ENCODE data around the gene GFI1B. TPM values are rescaled to one million over a fixed set of nuclear protein-coding genes. Genes with fewer than 3 reads are reported as not detected.
"Not testable (repeated sequence)": the region's sequence is repeated elsewhere in the genome, so short reads cannot be mapped to it uniquely, and the experiment has no call there.

GFI1B gene
- total RNA-seq, 8 experiments from 2014 or later = 0.09 to 0.85 (median 0.13) TPM; not detected in 2

DNA sequence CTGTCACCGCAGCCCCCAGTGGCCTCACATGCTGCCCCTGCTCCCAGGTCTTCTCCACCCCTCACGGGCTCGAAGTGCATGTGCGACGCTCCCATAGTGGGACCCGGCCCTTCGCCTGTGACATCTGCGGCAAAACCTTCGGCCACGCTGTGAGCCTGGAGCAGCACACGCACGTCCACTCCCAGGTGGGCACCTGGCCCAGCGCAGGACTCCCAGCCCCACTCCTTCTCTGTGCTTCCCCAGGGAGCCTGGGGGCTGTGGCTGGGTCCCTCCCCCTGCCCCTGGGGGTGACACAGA lies 10.5 kb downstream of the GFI1B start:
- Histone ChIP-seq H3K4me1 (replicated peaks in 1 of 2) (peaks cover 0 to 5% of the 10 kb centered on the region in 2 donors), H3K27ac (no peak overlapping the region), H3K4me3 (no peak overlapping the region)
- 76% methylated on average over 5 of the region's 13 CpGs; no CpG with 5 or more reads in 9 of the 10 experiments for WGBS, 10 experiments
- ATAC-seq (replicated peaks in 6 of 8) = no peak
- in situ Hi-C loops (cut with MboI; ENCODE audit: low pct_unique_long_range_greater_than_20kb in 2 of 9, low sequenced_read_pairs in 9 of 9, unreplicated experiment in 9 of 9) = no loop called here

DNA sequence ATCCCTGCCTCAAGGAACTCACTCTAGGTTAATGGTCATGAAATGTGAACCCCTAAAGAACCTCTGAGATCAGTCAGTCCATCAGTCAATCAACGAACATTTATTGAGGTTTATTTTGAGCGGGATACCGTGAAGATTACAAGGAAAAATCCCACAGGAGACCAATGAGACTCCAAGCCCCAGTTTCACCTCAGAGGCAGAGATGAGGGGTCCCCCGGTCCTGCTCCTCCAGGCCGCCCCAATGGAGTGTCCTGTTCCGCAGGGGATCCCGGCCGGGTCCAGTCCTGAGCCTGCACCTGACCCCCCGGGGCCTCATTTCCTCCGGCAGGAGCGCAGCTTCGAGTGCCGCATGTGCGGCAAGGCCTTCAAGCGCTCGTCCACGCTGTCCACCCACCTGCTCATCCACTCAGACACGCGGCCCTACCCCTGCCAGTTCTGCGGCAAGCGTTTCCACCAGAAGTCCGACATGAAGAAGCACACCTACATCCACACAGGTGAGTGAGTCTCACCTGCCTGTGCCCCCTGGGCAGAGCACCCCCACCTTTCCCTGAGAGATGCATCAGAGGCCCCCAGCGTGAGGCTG lies 11.0 kb downstream of the GFI1B start:
- H3K4me1 ChIP-seq (replicated peaks in 1 of 2) = peaks cover 4 to 5% of the 10 kb centered on the region in 2 donors
- in situ Hi-C loops (cut with MboI; ENCODE audit: low pct_unique_long_range_greater_than_20kb in 2 of 9, low sequenced_read_pairs in 9 of 9, unreplicated experiment in 9 of 9) = no loop called here
- H3K4me3 ChIP-seq = no peak overlapping the region
- WGBS, 10 experiments = 20 to 91% (median 79%) methylated on average over 1 to 9 of the region's 23 CpGs; no CpG with 5 or more reads in 2 of the 10 experiments
- no peak overlapping the region for H3K27ac ChIP-seq
- ATAC-seq (replicated peaks in 6 of 8) = no peak

DNA sequence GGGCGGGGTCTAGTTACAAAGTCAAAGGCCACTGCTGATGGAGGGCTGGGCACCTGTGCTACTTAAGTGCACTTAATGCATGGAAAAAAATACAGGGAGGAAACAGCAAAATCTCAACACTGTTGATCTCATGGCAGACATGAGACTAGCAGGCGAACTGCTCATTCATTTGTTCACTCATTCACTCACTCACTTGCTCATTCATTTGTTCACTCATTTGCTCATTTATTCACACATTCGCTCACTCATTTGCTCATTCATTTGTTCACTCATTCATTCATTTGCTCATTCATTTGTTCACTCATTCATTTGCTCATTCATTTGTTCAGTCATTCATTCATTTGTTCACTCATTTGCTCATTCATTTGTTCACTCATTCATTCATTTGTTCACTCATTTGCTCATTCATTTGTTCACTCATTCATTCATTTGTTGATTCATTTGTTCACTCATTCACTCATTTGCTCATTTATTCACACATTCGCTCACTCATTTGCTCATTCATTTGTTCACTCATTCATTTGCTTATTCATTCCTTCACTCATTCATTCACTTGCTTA lies 11.6 kb downstream of the GFI1B start:
- H3K4me1 ChIP-seq (replicated peaks in 1 of 2); in situ Hi-C loops (cut with MboI; ENCODE audit: low pct_unique_long_range_greater_than_20kb in 2 of 9, low sequenced_read_pairs in 9 of 9, unreplicated experiment in 9 of 9); H3K4me3 ChIP-seq; H3K27ac ChIP-seq; ATAC-seq (replicated peaks in 6 of 8): not testable (repeated sequence)
- 47 to 86% (median 70%) methylated on average over 1 to 4 of the region's 4 CpGs for WGBS, 10 experiments

DNA sequence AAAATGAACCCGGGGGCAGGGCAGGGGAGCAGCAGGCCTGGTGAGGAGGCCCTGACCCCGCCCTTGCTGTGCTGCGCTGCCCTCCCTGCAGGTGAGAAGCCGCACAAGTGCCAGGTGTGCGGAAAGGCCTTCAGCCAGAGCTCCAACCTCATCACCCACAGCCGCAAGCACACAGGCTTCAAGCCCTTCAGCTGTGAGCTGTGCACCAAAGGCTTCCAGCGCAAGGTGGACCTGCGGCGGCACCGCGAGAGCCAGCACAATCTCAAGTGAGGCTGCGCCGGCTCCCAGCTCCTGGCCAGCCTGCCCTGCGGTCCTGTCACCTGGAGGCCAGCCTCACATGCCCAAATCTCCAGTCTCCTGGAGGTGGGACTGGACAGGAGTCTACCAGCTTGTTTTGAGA lies 12.3 kb downstream of the GFI1B start:
- in situ Hi-C loops (cut with MboI; ENCODE audit: low pct_unique_long_range_greater_than_20kb in 2 of 9, low sequenced_read_pairs in 9 of 9, unreplicated experiment in 9 of 9) = no loop called here
- ATAC-seq (replicated peaks in 6 of 8) = no peak

DNA sequence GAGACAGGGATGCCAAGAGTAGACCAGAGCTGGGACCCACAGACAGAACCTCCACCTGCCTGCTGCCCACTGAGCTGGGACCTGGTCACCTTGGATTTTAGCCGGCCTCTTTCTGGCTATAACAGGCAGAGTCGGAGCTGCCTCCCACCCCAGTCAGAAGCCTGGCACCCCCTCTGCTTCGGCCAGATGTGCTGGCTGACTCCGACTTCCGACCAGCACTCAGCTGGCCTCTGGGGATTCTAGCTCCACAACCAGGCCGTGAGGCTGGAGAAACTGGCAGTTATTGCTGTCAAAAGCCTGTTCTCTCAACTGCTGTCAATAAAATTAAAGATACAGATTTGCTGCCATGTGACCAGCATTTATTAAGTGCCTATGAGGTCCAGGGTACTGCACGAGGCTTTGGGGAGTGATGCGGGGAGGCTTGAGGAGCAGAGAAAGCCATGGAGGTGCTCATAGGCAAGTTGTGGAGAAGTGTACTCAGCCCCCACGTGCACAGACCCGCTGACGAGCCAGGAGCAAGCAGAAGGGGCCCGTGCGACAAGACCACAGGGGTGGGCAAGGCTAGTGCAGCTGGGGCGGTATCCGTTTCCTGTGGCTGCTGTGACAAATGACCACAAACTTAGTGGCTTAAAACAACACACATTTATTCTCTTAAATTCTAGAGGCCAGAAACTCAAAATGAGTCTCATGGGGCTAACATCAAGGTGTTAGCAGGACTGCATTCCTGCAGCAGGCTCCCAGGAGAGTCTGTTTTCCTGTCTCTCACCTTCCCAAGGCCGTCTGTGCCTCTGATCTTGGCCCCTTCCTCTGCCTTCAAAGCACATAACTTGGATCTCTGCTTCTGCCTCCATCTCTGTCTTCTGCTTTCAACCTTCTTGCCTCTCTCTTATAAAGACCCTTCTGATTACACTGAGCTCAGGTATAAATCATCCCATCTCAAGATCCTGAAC lies 13.1 kb downstream of the GFI1B start:
- ATAC-seq (replicated peaks in 6 of 8) = no peak
- in situ Hi-C loops (cut with MboI; ENCODE audit: low pct_unique_long_range_greater_than_20kb in 2 of 9, low sequenced_read_pairs in 9 of 9, unreplicated experiment in 9 of 9) = no loop called here

More for the DNA sequence above, 12.3 kb downstream of the GFI1B start:
- H3K4me3 ChIP-seq = no peak overlapping the region
- H3K27ac ChIP-seq = no peak overlapping the region
- H3K4me1 ChIP-seq (replicated peaks in 1 of 2) = peaks cover 5 to 10% of the 10 kb centered on the region in 2 donors
- WGBS, 10 experiments = 67 to 93% (median 90%) methylated on average over 1 to 3 of the region's 14 CpGs; no CpG with 5 or more reads in 5 of the 10 experiments

DNA sequence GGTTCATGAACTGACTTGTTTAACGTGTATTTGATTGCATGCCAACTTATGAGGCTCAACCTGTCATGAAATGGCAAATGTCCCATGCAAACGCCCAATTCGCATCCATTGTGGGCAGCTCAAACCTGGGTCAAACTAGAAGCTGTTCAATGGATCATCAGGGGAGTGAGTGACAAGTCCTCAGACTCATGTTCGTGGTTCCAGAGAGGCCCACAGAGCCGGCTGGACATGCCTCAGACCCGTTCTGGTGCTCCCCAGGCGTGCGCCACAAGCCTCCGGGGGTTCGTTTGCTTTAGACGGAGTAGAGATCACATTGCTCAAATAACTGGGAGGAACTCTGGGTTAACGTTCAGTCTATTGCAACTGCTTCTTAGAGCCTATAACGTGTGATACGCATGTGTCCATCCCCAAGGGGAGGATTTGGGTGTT lies 15.0 kb downstream of the GFI1B start:
- in situ Hi-C loops (cut with MboI; ENCODE audit: low pct_unique_long_range_greater_than_20kb in 2 of 9, low sequenced_read_pairs in 9 of 9, unreplicated experiment in 9 of 9) = no loop called here
- H3K27ac ChIP-seq = no peak overlapping the region
- no peak for ATAC-seq (replicated peaks in 6 of 8)
- H3K4me3 ChIP-seq = no peak overlapping the region
- H3K4me1 ChIP-seq (replicated peaks in 1 of 2) = peaks cover 0 to 10% of the 10 kb centered on the region in 2 donors
- 57 to 100% (median 80%) methylated on average over 1 to 14 of the region's 14 CpGs; no CpG with 5 or more reads in 5 of the 10 experiments for WGBS, 10 experiments

More for the DNA sequence above, 13.1 kb downstream of the GFI1B start:
- Histone ChIP-seq H3K27ac (no peak overlapping the region), H3K4me1 (replicated peaks in 1 of 2) (peaks cover 4 to 10% of the 10 kb centered on the region in 2 donors), H3K4me3 (no peak overlapping the region)
- 6 to 69% (median 40%) methylated on average over 1 to 11 of the region's 16 CpGs; no CpG with 5 or more reads in 3 of the 10 experiments for WGBS, 10 experiments

DNA sequence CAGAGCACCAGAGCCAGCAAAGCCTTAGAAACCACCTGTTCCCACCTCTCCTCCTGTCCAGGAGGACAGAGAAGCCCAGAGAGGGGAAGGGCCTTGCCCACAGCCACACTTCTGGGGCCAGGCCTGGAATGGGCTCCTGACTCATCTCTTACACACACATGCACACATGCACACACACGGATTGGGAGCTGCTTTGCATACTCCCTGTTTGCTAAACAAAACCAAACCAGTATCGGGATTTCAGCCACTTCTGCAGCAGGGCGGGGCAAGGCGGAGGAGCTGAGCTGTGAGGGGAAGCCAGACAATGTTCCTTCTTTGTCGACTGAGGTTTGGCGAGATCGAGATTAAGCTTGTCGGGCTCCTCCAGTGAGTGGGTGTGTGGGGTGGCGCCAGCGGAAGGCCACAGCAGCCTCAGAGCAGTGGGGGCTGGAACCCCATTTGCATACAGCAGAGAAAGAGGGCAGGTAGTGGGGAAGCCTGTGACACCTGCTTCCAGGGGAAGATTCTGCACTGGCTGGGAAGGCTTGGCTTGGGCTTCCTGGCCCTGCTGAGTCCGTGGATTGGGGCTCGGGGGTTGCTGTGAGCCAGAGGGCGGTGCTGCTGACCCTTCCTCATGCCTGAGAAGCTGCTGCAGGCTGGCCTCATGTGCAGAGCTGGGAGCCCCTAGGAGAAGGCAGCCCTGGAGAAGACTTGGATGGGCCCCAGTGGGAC lies 16.1 kb downstream of the GFI1B start:
- Histone ChIP-seq H3K4me1 (replicated peaks in 1 of 2) (peaks cover 0 to 10% of the 10 kb centered on the region in 2 donors), H3K4me3 (no peak overlapping the region), H3K27ac (no peak overlapping the region)
- in situ Hi-C loops (cut with MboI; ENCODE audit: low pct_unique_long_range_greater_than_20kb in 2 of 9, low sequenced_read_pairs in 9 of 9, unreplicated experiment in 9 of 9) = no loop called here
- peak; percentile 64 to 98 (median 76) for ATAC-seq (replicated peaks in 6 of 8)
- WGBS, 10 experiments = 0 to 67% (median 26%) methylated on average over 1 to 9 of the region's 13 CpGs; no CpG with 5 or more reads in 5 of the 10 experiments

DNA sequence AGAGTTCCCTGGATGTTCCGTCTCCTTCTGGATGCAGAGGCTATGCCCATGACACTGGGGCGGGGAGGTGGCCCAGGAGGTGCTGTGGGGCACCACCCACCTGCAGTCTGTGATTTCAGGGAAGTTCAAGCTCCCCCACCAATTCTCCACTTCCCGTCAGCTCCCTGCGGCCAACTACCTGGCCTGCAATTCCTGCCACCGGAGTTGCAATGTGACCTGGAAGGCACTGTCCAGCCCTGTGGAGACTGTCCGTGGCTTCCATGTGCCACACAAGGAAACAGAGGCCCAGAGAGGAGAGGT lies 16.6 kb downstream of the GFI1B start:
- in situ Hi-C loops (cut with MboI; ENCODE audit: low pct_unique_long_range_greater_than_20kb in 2 of 9, low sequenced_read_pairs in 9 of 9, unreplicated experiment in 9 of 9) = no loop called here
- no peak for ATAC-seq (replicated peaks in 6 of 8)
- WGBS, 10 experiments = 60 to 100% (median 80%) methylated on average over 1 to 3 of the region's 6 CpGs; no CpG with 5 or more reads in 5 of the 10 experiments
- H3K27ac ChIP-seq = no peak overlapping the region
- peaks cover 0 to 10% of the 10 kb centered on the region in 2 donors for H3K4me1 ChIP-seq (replicated peaks in 1 of 2)
- H3K4me3 ChIP-seq = no peak overlapping the region

DNA sequence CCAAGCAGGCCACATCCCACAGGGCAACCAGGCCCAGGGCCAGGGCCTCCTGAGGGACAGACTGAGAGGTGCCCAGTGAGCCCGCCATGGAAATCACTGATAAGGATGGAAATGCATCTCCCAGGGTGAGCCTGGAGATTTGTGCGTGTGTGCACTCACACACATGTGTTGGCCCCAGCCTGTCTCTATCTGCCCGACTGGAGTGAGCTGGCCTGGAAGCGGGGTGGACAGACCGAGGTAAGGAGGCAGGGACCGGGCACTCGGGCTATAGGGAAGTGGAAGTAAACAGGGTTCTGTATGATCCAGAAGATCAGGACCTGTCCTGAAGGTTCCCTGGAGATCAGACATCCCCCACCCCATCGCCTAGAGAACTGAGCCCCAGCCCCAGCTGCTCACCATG lies 17.4 kb downstream of the GFI1B start:
- H3K4me3 ChIP-seq = no peak overlapping the region
- WGBS, 10 experiments = 80 to 100% (median 84%) methylated on average over 1 to 5 of the region's 8 CpGs; no CpG with 5 or more reads in 7 of the 10 experiments
- in situ Hi-C loops (cut with MboI; ENCODE audit: low pct_unique_long_range_greater_than_20kb in 2 of 9, low sequenced_read_pairs in 9 of 9, unreplicated experiment in 9 of 9) = no loop called here

DNA sequence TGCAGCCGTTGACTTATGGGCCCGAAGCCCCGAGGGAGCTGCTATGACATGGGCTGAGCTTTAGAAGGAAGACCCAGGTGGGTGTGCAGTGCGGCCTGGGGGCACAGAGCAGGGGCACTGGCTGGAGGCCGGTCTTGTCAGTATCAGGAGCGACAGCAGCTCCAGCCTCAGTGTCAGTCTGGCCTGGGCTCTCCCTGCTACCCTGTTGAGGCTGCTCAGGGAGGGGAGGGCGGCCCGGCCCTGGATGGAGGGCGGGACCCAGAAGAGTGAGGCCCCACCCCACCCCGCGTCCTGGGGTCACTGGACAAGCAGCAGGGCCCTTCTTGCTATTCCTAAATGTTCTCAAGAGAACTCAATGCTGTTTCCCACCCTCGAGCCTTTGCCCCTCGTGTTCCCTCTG lies 18.0 kb downstream of the GFI1B start:
- H3K4me1 ChIP-seq (replicated peaks in 1 of 2) = peaks cover 0 to 10% of the 10 kb centered on the region in 2 donors
- 0 to 80% (median 57%) methylated on average over 1 to 6 of the region's 13 CpGs; no CpG with 5 or more reads in 5 of the 10 experiments for WGBS, 10 experiments
- no peak overlapping the region for H3K4me3 ChIP-seq
- H3K27ac ChIP-seq = no peak overlapping the region
- in situ Hi-C loops (cut with MboI; ENCODE audit: low pct_unique_long_range_greater_than_20kb in 2 of 9, low sequenced_read_pairs in 9 of 9, unreplicated experiment in 9 of 9) = no loop called here
- peak in 2 of 8 experiments; percentile 6 to 7 for ATAC-seq (replicated peaks in 6 of 8)

More for the DNA sequence above, 17.4 kb downstream of the GFI1B start:
- peaks cover 0 to 10% of the 10 kb centered on the region in 2 donors for H3K4me1 ChIP-seq (replicated peaks in 1 of 2)
- ATAC-seq (replicated peaks in 6 of 8) = no peak
- no peak overlapping the region for H3K27ac ChIP-seq

DNA sequence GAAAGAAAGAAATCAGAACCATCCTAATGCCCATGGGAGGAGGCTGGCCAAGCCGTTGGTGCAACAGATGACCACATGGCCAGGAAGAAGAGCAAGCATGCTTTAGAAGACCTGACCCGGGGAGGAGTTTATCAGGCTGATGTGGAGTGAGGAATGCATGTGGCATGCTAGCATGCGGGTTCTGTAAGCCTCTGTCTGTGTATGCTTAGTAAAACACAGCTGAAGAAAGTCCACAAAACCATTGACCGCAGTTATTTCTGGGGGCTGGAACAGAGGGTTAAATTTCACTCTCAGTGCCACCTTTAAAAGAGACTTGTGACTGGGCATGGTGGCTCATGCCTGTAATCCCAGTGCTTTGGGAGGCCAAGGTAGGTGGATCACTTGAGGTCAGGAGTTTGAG lies 19.1 kb downstream of the GFI1B start:
- ATAC-seq (replicated peaks in 6 of 8) = no peak
- H3K4me1 ChIP-seq (replicated peaks in 1 of 2) = peaks cover 0 to 10% of the 10 kb centered on the region in 2 donors
- no peak overlapping the region for H3K4me3 ChIP-seq
- in situ Hi-C loops (cut with MboI; ENCODE audit: low pct_unique_long_range_greater_than_20kb in 2 of 9, low sequenced_read_pairs in 9 of 9, unreplicated experiment in 9 of 9) = no loop called here
- WGBS, 10 experiments = 15 to 86% (median 55%) methylated on average over 2 to 4 of the region's 4 CpGs; no CpG with 5 or more reads in 2 of the 10 experiments
- H3K27ac ChIP-seq = no peak overlapping the region

DNA sequence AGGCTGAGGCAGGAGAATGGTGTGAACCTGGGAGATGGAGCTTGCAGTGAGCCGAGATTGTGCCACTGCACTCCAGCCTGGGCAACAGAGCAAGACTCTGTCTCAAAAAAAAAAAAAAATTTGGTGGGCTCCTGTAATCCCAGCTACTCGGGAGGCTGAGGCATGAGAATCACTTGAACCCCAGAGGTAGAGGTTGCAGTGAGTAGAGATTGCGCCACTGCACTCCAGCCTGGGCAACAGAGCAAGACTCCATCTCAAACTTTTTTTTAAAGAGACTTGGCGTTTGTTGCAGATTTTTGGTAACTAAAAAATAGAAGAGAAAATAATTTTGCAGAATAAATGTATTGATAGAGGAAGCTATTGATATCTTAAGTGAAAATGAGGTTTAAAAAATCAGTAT lies 19.7 kb downstream of the GFI1B start:
- H3K4me3 ChIP-seq; ATAC-seq (replicated peaks in 6 of 8); H3K27ac ChIP-seq; in situ Hi-C loops (cut with MboI; ENCODE audit: low pct_unique_long_range_greater_than_20kb in 2 of 9, low sequenced_read_pairs in 9 of 9, unreplicated experiment in 9 of 9): not testable (repeated sequence)
- WGBS, 10 experiments = 20 to 100% (median 75%) methylated on average over 1 to 3 of the region's 4 CpGs; no CpG with 5 or more reads in 4 of the 10 experiments
- H3K4me1 ChIP-seq (replicated peaks in 1 of 2) = peaks cover under 1 to 15% of the 10 kb centered on the region in 2 donors

Measured in motor neuron (in vitro differentiated cells).